ENCODE data around the gene MYO1E.
"Not testable (repeated sequence)": the region's sequence is repeated elsewhere in the genome, so short reads cannot be mapped to it uniquely, and the experiment has no call there.

Gene MYO1E

GRCh38 chr15:59280855-59281254, 91.8 kb downstream of the MYO1E start:
- TF ChIP-seq CTCF (IDR thresholded peaks at IDR 0.05; ENCODE audit: low read depth, low read length, missing control alignments), result no peak
- H3K4me3 ChIP-seq (replicated peaks; ENCODE audit: low read depth, low read length), result no peak overlapping the region
- no peak for DNase-seq (ENCODE audit: extremely low read depth, low read depth)

- DNase-seq (ENCODE audit: extremely low read depth, low read depth); H3K4me3 ChIP-seq (replicated peaks; ENCODE audit: low read depth, low read length): not testable (repeated sequence)
Observed at GRCh38 chr15:59280292-59280691, 92.4 kb downstream of the MYO1E start.

GRCh38 chr15:59279023-59279422, 93.6 kb downstream of the MYO1E start:
- no peak for TF ChIP-seq CTCF (IDR thresholded peaks at IDR 0.05; ENCODE audit: low read depth, low read length, missing control alignments)
- no peak overlapping the region for H3K4me3 ChIP-seq (replicated peaks; ENCODE audit: low read depth, low read length)
- DNase-seq (ENCODE audit: extremely low read depth, low read depth), result no peak

- no peak overlapping the region for H3K4me3 ChIP-seq (replicated peaks; ENCODE audit: low read depth, low read length)
- no peak for DNase-seq (ENCODE audit: extremely low read depth, low read depth)
- TF ChIP-seq CTCF (IDR thresholded peaks at IDR 0.05; ENCODE audit: low read depth, low read length, missing control alignments), result no peak
Observed at GRCh38 chr15:59278120-59278519, 94.6 kb downstream of the MYO1E start.

GRCh38 chr15:59276225-59277178, 96.2 kb downstream of the MYO1E start:
- H3K4me3 ChIP-seq (replicated peaks; ENCODE audit: low read depth, low read length), result no peak overlapping the region
- no peak for TF ChIP-seq CTCF (IDR thresholded peaks at IDR 0.05; ENCODE audit: low read depth, low read length, missing control alignments)
- DNase-seq (ENCODE audit: extremely low read depth, low read depth), result no peak

- no peak for DNase-seq (ENCODE audit: extremely low read depth, low read depth)
- H3K4me3 ChIP-seq (replicated peaks; ENCODE audit: low read depth, low read length), result no peak overlapping the region
Observed at GRCh38 chr15:59274126-59274970, 98.3 kb downstream of the MYO1E start.

More at GRCh38 chr15:59274126-59274970, 98.3 kb downstream of the MYO1E start:
- no peak for TF ChIP-seq CTCF (IDR thresholded peaks at IDR 0.05; ENCODE audit: low read depth, low read length, missing control alignments)
